Measurements from ENCODE around the gene KIF5A.

The KIF5A gene

GRCh38 chr12:57550641-57551549, 1.1 kb downstream of the KIF5A start:
- Histone ChIP-seq H3K27me3 (ENCODE audit: low read depth, low read length) (no peaks in the 10 kb centered on the region), H3K4me3 (ENCODE audit: low read length) (no peak overlapping the region), H3K9ac (ENCODE audit: low read length) (no peak overlapping the region), H3K4me1 (ENCODE audit: low read length) (peaks cover 14% of the 10 kb centered on the region), H4K20me1 (ENCODE audit: insufficient read depth, low read length) (no peaks in the 10 kb centered on the region), H3K4me2 (ENCODE audit: low read length) (no peak overlapping the region), H2AFZ (ENCODE audit: low read depth, low read length) (no peak overlapping the region), H3K79me2 (ENCODE audit: low read length) (peaks cover 11% of the 10 kb centered on the region), H3K36me3 (replicated peaks; ENCODE audit: low read depth, low read length) (no peaks in the 10 kb centered on the region), H3K9me3 (ENCODE audit: insufficient read depth, low read length) (no peaks in the 10 kb centered on the region), H3K27ac (ENCODE audit: low read length) (no peak overlapping the region)
- TF ChIP-seq EZH2phosphoT487 (IDR thresholded peaks at IDR 0.05; ENCODE audit: low read depth), result no peak
- TF ChIP-seq, protein P1, sequence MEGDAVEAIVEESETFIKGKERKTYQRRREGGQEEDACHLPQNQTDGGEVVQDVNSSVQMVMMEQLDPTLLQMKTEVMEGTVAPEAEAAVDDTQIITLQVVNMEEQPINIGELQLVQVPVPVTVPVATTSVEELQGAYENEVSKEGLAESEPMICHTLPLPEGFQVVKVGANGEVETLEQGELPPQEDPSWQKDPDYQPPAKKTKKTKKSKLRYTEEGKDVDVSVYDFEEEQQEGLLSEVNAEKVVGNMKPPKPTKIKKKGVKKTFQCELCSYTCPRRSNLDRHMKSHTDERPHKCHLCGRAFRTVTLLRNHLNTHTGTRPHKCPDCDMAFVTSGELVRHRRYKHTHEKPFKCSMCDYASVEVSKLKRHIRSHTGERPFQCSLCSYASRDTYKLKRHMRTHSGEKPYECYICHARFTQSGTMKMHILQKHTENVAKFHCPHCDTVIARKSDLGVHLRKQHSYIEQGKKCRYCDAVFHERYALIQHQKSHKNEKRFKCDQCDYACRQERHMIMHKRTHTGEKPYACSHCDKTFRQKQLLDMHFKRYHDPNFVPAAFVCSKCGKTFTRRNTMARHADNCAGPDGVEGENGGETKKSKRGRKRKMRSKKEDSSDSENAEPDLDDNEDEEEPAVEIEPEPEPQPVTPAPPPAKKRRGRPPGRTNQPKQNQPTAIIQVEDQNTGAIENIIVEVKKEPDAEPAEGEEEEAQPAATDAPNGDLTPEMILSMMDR (IDR thresholded peaks at IDR 0.05; ENCODE audit: low read depth, low read length), result no peak

GRCh38 chr12:57551637-57552305, 1.9 kb downstream of the KIF5A start:
- no peak for TF ChIP-seq EZH2phosphoT487 (IDR thresholded peaks at IDR 0.05; ENCODE audit: low read depth)
- TF ChIP-seq, protein P1 (IDR thresholded peaks at IDR 0.05; ENCODE audit: low read depth, low read length), result no peak
- Histone ChIP-seq H3K79me2 (ENCODE audit: low read length) (peaks cover 2% of the 10 kb centered on the region), H3K27ac (ENCODE audit: low read length) (no peak overlapping the region), H3K4me3 (ENCODE audit: low read length) (no peak overlapping the region), H2AFZ (ENCODE audit: low read depth, low read length) (no peak overlapping the region), H3K4me1 (ENCODE audit: low read length) (peaks cover 10% of the 10 kb centered on the region), H4K20me1 (ENCODE audit: insufficient read depth, low read length) (no peaks in the 10 kb centered on the region), H3K27me3 (ENCODE audit: low read depth, low read length) (no peaks in the 10 kb centered on the region), H3K4me2 (ENCODE audit: low read length) (no peak overlapping the region), H3K9ac (ENCODE audit: low read length) (no peak overlapping the region), H3K9me3 (ENCODE audit: insufficient read depth, low read length) (no peaks in the 10 kb centered on the region), H3K36me3 (replicated peaks; ENCODE audit: low read depth, low read length) (no peaks in the 10 kb centered on the region)

GRCh38 chr12:57552306-57552651, 2.4 kb downstream of the KIF5A start:
- Histone ChIP-seq H3K4me2 (ENCODE audit: low read length) (no peak overlapping the region), H3K9ac (ENCODE audit: low read length) (no peak overlapping the region)

More at GRCh38 chr12:57552306-57552651, 2.4 kb downstream of the KIF5A start:
- Histone ChIP-seq H2AFZ (ENCODE audit: low read depth, low read length) (no peak overlapping the region), H3K36me3 (replicated peaks; ENCODE audit: low read depth, low read length) (no peaks in the 10 kb centered on the region), H3K4me3 (ENCODE audit: low read length) (no peak overlapping the region), H3K9me3 (ENCODE audit: insufficient read depth, low read length) (no peaks in the 10 kb centered on the region), H3K27ac (ENCODE audit: low read length) (no peak overlapping the region), H3K4me1 (ENCODE audit: low read length) (peaks cover 10% of the 10 kb centered on the region), H3K79me2 (ENCODE audit: low read length) (no peaks in the 10 kb centered on the region), H4K20me1 (ENCODE audit: insufficient read depth, low read length) (no peaks in the 10 kb centered on the region), H3K27me3 (ENCODE audit: low read depth, low read length) (no peaks in the 10 kb centered on the region)
- TF ChIP-seq, protein P1 (IDR thresholded peaks at IDR 0.05; ENCODE audit: low read depth, low read length), result no peak
- TF ChIP-seq EZH2phosphoT487 (IDR thresholded peaks at IDR 0.05; ENCODE audit: low read depth), result no peak

Data from OCI-LY3 (cell line).